Heart left ventricle (tissue), 13 donors: ENCODE measurements around the gene CCDC32.

ENCODE experiments used
- POLR2A ChIP-seq, 2 donors: fragments of 450-650 bp; IDR thresholded peaks; one replicate each; pipeline ENCODE4 v1.6.1; 2017; ENCODE audit warnings: antibody characterized with exemption in 2 of 2, mild to moderate bottlenecking in 2 of 2, moderate library complexity in 2 of 2
- TF ChIP-seq, protein P1 (sequence below), 12 donors: fragments of 200-600 bp; sonication (generic) in 4 of 12; IDR thresholded peaks; one replicate each; pipeline versions ENCODE4 v1.5.0 to v1.8.0; 2018 to 2022; ENCODE audit warnings: antibody characterized with exemption in 12 of 12, mild to moderate bottlenecking in 5 of 12
- donor health status: ischemic (EF 13 %, LVEDD 7.1; RV severe dilation, severe dysfunction).
- donor health status: DM: no; HTN: yes; CAD: no.
- donor health status: DM: no; HTN: no; CAD: no.
- donor health status: ischemic (EF 25% LVEDD 6.9; RV normal size, moderate dysfunction).
- donor health status: ischemic (EF 25% LVEDD 5.7; RV mildly dilated, moderate dysfunction).
- donor health status: ischemic (EF 35%, LVEDD 5.7; RV mildly dilated, moderate dysfunction).
- donor health status: nonischemic (EF 11% LVEDD 7.7; RV severe dilation, severe dysfunction).
- donor health status: DM: yes; HTN: yes; CAD: no.
- donor health status: PGD.
- donor health status: ischemic (EF 29% LVEDD 5.4; RV normal size, mild dysfunction).
- donor health status: nonischemic (EF 23%, LVEDD 6.1; RV moderate dilation, normal function).

DNA sequence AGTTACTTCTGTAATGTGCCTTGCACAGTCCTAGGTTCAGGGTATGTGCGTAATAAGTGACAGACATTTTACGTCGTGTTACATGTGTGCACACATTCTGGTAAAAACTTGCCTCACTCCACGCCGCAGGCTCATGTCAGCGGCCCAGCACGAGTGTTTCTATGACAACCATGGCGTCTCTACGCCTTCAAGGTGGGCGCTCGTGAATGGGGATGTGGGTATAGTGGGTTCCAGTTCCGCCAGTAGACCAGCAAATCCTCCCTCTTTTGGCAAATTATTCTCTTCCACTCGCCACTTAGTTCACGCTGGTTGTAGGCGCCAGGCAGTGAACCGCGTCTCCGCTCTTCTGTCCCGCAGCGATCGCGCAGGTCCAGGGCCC is 53.8 kb downstream of the CCDC32 start:
- TF ChIP-seq, protein P1, sequence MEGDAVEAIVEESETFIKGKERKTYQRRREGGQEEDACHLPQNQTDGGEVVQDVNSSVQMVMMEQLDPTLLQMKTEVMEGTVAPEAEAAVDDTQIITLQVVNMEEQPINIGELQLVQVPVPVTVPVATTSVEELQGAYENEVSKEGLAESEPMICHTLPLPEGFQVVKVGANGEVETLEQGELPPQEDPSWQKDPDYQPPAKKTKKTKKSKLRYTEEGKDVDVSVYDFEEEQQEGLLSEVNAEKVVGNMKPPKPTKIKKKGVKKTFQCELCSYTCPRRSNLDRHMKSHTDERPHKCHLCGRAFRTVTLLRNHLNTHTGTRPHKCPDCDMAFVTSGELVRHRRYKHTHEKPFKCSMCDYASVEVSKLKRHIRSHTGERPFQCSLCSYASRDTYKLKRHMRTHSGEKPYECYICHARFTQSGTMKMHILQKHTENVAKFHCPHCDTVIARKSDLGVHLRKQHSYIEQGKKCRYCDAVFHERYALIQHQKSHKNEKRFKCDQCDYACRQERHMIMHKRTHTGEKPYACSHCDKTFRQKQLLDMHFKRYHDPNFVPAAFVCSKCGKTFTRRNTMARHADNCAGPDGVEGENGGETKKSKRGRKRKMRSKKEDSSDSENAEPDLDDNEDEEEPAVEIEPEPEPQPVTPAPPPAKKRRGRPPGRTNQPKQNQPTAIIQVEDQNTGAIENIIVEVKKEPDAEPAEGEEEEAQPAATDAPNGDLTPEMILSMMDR (IDR thresholded peaks at IDR 0.05) = no peak
- TF ChIP-seq POLR2A (IDR thresholded peaks at IDR 0.05) = no peak
